ENCODE measurements around the gene CRIP1. TPM values are rescaled to one million over a fixed set of nuclear protein-coding genes. Genes with fewer than 3 reads are reported as not detected.

Gene CRIP1
- total RNA-seq, 1 experiment from 2014 or later: 5.4 TPM

DNA sequence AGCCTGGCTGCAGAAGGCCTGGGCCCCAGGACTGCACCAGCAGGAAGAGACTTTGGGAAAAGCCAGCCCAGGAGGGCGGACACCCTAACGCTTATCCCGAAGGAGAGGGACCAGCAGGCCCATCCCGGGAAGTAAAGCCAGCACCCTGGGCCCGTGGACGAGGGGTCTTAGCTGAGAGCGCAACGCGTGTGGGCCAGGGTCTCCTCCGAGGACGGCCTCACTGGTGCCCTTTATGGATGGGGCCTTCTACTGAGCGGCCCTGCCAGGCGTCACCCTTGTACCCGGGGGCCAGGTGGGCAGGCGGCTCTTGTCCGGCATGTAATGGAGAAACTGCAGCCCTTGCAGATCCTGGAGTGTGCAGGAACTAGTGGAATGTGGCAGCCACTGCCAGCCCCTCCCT lies 18.4 kb downstream of the CRIP1 start:
- Histone ChIP-seq H3K4me3 (ENCODE audit: insufficient read depth, low read depth, low read length) (no peak overlapping the region), H3K36me3 (replicated peaks; ENCODE audit: control insufficient read depth, insufficient read depth, low read length) (no peaks in the 10 kb centered on the region), H3K27me3 (ENCODE audit: control insufficient read depth, insufficient read depth, low read length) (no peaks in the 10 kb centered on the region)
- peak; percentile 61 for DNase-seq

DNA sequence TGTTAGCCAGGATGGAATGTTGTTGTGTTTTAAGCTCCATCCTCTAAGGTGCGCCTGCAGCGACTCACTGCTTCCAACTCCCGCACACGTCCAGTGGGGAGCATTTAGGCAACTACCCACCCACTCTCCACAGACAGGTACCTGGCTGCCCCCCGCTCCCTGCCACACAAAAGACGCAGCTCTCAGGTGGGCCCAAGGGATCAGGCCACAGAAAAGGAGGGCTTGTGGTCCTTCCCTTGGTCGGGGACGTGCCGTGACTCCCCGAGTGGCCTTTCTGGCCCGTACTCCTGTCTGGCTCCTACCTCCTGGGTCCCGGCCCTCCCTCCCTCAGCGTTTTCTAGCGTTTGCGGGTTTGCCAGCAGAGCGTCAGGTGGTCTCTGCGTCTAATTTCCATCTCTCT lies 20.6 kb downstream of the CRIP1 start:
- Histone ChIP-seq H3K36me3 (replicated peaks; ENCODE audit: control insufficient read depth, insufficient read depth, low read length) (no peaks in the 10 kb centered on the region), H3K27me3 (ENCODE audit: control insufficient read depth, insufficient read depth, low read length) (no peaks in the 10 kb centered on the region), H3K4me3 (ENCODE audit: insufficient read depth, low read depth, low read length) (no peak overlapping the region)
- peak; percentile 47 for DNase-seq

DNA sequence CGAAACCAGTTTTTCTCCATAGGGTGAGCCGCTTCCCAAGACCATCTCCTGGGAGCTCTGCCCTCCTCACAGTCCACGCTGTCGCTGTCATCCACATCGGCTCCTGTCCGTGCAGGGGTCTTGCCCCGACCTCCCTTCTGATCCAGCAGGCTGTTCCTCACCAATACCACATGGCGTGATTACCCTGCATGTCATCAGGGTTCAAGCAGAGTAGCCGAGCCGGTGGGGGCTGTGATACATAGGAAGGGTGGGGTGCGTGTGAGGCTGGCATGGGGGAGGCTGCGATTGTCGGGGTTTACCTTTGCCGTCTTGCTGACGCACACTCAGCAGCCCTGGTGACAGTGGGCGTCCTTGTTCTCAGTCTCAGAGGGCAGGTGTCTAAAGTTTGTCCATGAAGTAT lies 21.4 kb downstream of the CRIP1 start:
- no peaks in the 10 kb centered on the region for H3K36me3 ChIP-seq (replicated peaks; ENCODE audit: control insufficient read depth, insufficient read depth, low read length)
- peak; percentile 27 for DNase-seq
- H3K27me3 ChIP-seq (ENCODE audit: control insufficient read depth, insufficient read depth, low read length): no peaks in the 10 kb centered on the region
- no peak overlapping the region for H3K4me3 ChIP-seq (ENCODE audit: insufficient read depth, low read depth, low read length)

DNA sequence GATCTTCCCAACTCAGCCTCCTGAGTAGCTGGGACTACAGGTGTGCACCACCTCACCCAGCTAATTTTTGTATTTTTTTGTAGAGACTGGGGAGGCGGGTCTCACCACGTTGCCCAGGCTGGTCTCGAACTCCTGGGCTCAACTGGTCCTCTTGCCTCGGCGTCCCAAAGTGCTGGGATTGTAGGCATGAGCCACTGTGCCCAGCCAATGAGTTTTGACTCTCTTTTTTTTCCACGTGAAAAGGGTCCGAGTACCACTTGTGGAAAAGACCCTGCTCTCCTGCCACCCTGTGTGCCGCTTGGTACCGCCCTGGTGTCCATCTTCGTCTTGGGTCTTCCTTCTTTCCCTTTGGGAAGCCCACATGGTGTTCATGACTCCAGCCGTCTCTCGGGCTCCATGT lies 21.9 kb downstream of the CRIP1 start:
- Histone ChIP-seq H3K27me3 (ENCODE audit: control insufficient read depth, insufficient read depth, low read length) (no peaks in the 10 kb centered on the region), H3K36me3 (replicated peaks; ENCODE audit: control insufficient read depth, insufficient read depth, low read length) (no peaks in the 10 kb centered on the region), H3K4me3 (ENCODE audit: insufficient read depth, low read depth, low read length) (no peak overlapping the region)
- peak; percentile 21 for DNase-seq

DNA sequence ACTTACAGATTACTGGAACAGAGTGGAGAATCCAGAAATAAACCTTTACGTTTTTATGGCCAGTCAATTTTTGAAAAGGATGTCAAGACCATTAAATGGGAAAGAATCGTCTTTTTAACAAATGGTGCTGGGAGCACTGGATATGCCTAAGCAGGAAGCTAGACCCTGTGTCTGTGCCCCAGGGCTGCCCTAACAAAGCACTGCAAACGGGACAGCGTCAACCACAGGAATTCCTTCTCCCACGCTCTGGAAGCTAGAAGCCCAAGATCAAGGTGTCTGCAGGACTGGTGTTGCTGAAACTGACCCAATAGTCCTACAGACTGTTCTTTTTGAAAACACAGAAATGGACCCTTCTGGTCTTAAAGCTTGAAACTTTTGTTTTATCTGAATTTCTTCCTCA lies 30.4 kb downstream of the CRIP1 start:
- H3K4me3 ChIP-seq (ENCODE audit: insufficient read depth, low read depth, low read length): no peak overlapping the region
- H3K27me3 ChIP-seq (ENCODE audit: control insufficient read depth, insufficient read depth, low read length): peaks cover 1% of the 10 kb centered on the region; the same call in 1 of the 2 replicates
- DNase-seq: no peak
- no peaks in the 10 kb centered on the region for H3K36me3 ChIP-seq (replicated peaks; ENCODE audit: control insufficient read depth, insufficient read depth, low read length)

DNA sequence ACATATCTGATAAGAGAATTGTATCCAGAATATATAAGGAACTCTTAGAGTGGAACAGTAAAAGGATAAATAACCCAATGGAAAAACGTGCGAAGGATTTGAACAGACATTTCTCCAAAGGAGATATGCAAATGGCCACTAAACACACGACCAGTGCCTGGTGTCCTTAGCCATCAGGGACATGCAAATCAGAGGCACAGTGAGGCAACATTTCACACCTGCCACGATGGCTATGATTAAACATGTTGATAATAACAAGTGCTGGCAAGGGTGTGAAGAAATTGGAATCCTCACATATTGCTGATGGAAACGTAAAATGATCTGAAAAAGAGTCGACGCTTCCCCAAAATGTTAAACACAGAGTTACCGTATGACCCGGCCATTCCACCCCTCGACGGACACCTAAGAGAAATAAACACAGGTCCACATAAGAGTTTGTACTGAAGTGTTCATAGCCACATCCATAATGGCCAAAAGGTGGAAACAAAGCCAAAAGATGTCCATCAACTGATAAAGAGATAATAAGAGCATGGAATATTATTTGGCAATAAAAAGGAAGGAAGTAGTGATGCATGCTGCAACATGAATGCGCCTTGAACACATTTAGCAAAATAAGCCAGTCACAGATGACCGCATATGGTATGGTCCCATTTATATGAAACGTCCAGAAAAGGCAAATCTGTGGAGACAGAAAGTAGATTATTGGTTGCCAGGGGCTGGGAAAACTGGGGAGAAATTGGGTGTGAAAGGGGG lies 33.4 kb downstream of the CRIP1 start:
- no peak for DNase-seq
- Histone ChIP-seq H3K27me3 (ENCODE audit: control insufficient read depth, insufficient read depth, low read length) (peaks cover 2% of the 10 kb centered on the region; the same call in 1 of the 2 replicates), H3K36me3 (replicated peaks; ENCODE audit: control insufficient read depth, insufficient read depth, low read length) (no peaks in the 10 kb centered on the region), H3K4me3 (ENCODE audit: insufficient read depth, low read depth, low read length) (no peak overlapping the region)

DNA sequence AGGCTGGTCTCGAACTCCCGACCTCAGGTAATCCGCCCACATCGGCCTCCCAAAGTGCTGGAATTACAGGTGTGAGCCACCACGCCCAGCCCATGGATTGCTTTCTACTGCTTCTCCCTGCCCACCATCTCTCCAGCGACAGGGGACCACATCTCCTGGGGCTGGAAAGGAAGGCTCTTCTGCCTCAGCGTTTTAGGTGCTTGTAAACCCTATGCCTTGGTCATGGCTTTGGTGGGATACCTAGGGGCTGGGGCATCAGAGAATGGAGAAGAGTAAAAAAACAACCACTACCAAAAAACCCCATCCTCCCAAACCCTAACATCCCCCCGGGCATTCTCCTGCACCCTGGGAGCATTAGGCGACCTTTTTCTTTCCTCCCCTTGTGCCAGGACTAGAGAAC lies 38.6 kb downstream of the CRIP1 start:
- Histone ChIP-seq H3K4me3 (ENCODE audit: insufficient read depth, low read depth, low read length) (no peak overlapping the region), H3K27me3 (ENCODE audit: control insufficient read depth, insufficient read depth, low read length) (peaks cover 37% of the 10 kb centered on the region), H3K36me3 (replicated peaks; ENCODE audit: control insufficient read depth, insufficient read depth, low read length) (no peaks in the 10 kb centered on the region)
- no peak for DNase-seq

DNA sequence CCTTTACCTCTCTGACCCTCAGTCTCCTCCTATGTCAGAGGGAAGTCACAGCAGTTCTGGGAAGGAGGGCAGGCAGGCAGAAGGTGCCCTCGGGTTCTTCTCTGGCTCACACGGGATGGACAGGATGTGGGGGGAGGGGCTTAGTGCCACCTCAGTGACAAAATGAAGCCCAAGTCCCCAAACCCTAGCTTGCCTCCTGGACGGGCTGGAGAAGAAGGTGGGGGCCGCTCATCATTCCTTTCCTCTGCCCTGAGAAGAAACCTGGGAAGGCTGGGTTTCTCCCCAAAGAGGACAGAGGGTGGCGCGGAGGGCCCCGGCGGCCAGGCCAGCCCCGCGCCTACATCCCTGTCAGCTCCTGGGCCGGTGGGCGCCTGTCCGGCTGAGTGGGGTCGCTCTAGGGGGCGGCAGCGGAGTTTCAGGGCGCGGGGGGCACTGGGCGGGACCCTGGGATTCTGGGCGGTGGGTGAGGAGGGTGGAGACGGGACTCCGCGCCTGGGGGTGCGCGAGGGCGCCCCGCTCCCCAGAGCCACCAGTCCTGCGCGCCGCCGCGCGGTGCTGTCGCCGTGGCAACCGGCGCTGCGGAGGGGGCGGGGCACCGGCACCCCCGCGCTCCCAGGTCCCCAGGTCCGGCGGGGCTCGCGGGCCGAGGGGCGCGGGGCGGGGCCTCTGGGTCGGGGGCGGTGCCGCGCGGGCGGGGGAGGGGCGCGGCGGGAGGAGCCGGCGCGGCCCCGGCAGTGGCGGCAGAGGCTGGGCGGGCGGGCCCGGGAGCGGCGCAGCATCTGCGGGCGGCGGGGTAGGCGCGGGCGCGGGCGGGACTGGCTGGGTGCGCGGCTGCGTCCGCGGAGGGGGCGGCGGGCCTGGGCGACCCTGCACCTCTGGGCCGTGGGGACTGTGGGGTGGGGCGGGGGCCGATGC lies 39.4 kb downstream of the CRIP1 start, which contains the start of gene TMEM121:
Gene TMEM121, plus strand, starts transcription at position 723 of the 915 bp plus-strand sequence. CDS start 2,252 bp downstream, outside the sequence.
- no peaks in the 10 kb centered on the region for H3K36me3 ChIP-seq (replicated peaks; ENCODE audit: control insufficient read depth, insufficient read depth, low read length)
- H3K4me3 ChIP-seq (ENCODE audit: insufficient read depth, low read depth, low read length): peak within 1 kb of the TSS; percentile 33
- peak; percentile 98 for DNase-seq
- H3K27me3 ChIP-seq (ENCODE audit: control insufficient read depth, insufficient read depth, low read length): peaks cover 37% of the 10 kb centered on the region

DNA sequence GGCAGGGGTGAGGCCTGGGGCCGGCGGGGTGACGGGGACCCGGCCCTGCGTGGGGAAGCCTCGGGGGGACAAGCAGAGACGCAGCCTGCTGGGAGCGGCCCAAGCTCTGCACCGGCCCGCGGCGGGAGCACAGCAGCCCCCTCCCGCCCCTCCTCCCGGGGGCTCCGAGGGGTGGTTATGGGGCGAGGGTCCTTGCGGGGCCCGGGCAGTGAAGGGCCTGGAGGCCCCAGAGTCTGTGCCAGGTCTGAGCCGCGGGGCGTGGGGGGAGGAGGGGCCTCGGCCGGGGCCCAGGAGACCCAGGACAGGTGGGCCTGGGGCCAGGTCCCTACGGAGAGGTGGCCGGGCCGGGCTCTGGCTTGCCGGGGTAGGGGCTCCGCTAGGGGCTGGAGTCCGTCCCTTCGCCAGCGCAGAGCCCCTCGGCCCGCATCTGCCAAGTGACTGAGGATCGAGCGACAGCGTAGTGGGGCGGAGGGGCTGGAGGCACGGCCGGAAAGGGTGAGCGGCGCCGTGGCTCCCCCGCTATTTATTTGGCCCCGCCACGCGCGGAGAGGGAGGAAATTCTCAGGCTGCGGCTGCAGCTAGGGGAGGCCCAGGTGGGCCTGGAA lies 40.2 kb downstream of the CRIP1 start:
- Histone ChIP-seq H3K27me3 (ENCODE audit: control insufficient read depth, insufficient read depth, low read length) (peaks cover 36% of the 10 kb centered on the region), H3K36me3 (replicated peaks; ENCODE audit: control insufficient read depth, insufficient read depth, low read length) (no peaks in the 10 kb centered on the region), H3K4me3 (ENCODE audit: insufficient read depth, low read depth, low read length) (peak overlapping the region; percentile 27)
- DNase-seq: peak; percentile 85

DNA sequence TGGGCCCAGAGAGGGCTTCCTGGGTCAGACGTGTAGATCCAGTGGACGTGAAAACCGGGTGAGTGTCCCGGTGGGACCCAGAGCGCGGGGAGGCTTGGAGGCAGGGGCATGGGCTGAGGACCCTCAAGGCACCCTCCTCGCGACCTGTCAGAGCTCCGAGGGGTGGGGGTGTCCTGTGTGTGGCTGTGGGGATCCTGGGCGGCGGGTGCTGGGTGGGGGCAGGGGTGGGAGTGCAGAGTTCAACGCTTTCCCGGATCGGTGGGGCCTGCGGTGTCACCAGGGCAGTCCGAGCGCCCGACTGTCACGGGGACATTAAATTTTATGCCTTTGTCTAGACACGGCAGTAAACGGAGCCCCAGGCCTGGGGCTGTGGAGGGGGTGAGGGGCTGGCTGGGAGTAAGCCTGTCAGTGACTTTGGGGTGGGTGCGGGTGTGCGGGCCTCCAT lies 40.7 kb downstream of the CRIP1 start:
- Histone ChIP-seq H3K27me3 (ENCODE audit: control insufficient read depth, insufficient read depth, low read length) (peaks cover 35% of the 10 kb centered on the region), H3K36me3 (replicated peaks; ENCODE audit: control insufficient read depth, insufficient read depth, low read length) (no peaks in the 10 kb centered on the region), H3K4me3 (ENCODE audit: insufficient read depth, low read depth, low read length) (no peak overlapping the region; the same call in 1 of the 2 replicates)
- DNase-seq: no peak

DNA sequence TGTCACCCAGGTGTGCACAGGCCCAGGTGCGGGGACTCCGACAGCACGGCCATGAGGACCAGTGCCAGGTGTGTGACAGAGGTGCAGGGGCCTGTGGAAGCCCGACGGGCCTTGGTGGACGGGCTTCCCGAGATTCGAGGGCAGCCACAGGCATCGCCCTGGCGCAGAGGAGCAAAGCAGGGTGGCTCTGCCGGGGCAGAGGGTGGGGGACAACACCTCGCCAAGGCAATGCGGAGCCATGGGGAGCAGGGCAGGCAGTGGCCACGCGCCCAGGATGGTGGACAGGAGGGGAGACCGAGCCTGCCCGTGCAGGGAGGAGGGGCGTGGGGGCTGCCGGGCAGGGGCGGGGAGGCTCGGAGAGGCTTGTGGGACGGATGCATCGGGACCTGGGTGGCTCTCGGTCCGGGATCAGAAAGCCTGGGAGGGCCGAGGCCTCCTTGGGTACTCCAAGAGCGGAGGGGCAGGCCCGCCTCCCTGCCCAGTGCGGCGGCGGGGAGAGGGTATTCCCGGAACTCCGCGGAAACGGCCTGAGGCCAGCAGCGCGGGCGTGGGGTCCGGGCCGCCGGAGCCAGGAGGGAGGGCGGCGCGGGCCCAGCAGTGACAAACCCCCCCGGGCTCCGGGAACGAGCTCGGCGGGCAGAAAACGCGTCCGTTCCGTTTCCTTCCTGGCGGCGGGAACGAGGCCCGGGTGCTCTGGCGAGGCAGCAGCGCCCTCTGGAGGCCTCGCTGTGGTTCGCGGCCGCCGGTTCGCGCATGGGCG lies 41.3 kb downstream of the CRIP1 start:
- Histone ChIP-seq H3K27me3 (ENCODE audit: control insufficient read depth, insufficient read depth, low read length) (peaks cover 35% of the 10 kb centered on the region), H3K4me3 (ENCODE audit: insufficient read depth, low read depth, low read length) (peak overlapping the region; percentile 34), H3K36me3 (replicated peaks; ENCODE audit: control insufficient read depth, insufficient read depth, low read length) (no peaks in the 10 kb centered on the region)
- peak; percentile 98 for DNase-seq

DNA sequence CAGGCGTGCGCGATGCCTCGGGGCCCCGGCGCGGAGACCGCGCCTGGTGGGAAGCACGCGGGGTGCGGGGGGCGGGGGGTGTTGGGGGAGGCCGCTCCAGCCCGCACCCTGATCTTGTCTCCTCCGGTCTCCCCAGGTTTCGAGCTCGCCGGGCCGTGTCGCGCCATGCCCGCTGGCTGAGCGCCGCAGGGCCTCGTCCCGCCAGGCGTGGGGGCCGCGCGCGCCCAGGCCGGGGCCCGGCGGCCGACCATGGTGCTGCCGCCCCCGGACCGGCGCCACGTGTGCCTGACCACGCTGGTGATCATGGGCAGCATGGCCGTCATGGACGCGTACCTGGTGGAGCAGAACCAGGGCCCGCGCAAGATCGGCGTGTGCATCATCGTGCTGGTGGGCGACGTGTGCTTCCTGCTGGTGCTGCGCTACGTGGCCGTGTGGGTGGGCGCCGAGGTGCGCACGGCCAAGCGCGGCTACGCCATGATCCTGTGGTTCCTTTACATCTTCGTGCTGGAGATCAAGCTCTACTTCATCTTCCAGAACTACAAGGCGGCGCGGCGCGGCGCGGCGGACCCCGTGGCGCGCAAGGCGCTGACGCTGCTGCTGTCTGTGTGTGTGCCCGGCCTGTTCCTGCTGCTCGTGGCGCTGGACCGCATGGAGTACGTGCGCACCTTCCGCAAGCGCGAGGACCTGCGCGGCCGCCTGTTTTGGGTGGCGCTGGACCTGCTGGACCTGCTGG lies 42.1 kb downstream of the CRIP1 start:
- Histone ChIP-seq H3K4me3 (ENCODE audit: insufficient read depth, low read depth, low read length) (no peak overlapping the region), H3K27me3 (ENCODE audit: control insufficient read depth, insufficient read depth, low read length) (peaks cover 35% of the 10 kb centered on the region), H3K36me3 (replicated peaks; ENCODE audit: control insufficient read depth, insufficient read depth, low read length) (no peaks in the 10 kb centered on the region)
- no peak for DNase-seq

DNA sequence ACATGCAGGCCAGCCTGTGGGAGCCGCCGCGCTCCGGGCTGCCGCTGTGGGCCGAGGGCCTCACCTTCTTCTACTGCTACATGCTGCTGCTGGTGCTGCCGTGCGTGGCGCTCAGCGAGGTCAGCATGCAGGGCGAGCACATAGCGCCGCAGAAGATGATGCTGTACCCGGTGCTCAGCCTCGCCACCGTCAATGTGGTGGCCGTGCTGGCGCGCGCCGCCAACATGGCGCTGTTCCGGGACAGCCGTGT lies 42.6 kb downstream of the CRIP1 start:
- Histone ChIP-seq H3K27me3 (ENCODE audit: control insufficient read depth, insufficient read depth, low read length) (peaks cover 35% of the 10 kb centered on the region), H3K36me3 (replicated peaks; ENCODE audit: control insufficient read depth, insufficient read depth, low read length) (no peaks in the 10 kb centered on the region), H3K4me3 (ENCODE audit: insufficient read depth, low read depth, low read length) (no peak overlapping the region)
- no peak for DNase-seq

Data from H7 (cell line).